GM12865 (cell line): Measurements from ENCODE around the gene POSTN.
"Not testable (repeated sequence)": the region's sequence is repeated elsewhere in the genome, so short reads cannot be mapped to it uniquely, and the experiment has no call there.

ENCODE experiments used
- DNase-seq: peaks from one replicate; pipeline ENCODE4 v3.0.0; 2010; ENCODE audit warnings: low read depth
- H3K4me3 ChIP-seq: 2 replicates; pipeline ENCODE4 v1.5.1; 2011; ENCODE audit warnings: mild to moderate bottlenecking, low read depth, low read length, control low read depth
- CTCF ChIP-seq: IDR thresholded peaks from 2 replicates; pipeline ENCODE4 v1.5.1; 2011; ENCODE audit warnings: low read length, control low read depth, low read depth, inconsistent platforms; ENCODE audit not compliant: insufficient read depth; ENCODE audit errors: missing control alignments

Gene POSTN

DNA sequence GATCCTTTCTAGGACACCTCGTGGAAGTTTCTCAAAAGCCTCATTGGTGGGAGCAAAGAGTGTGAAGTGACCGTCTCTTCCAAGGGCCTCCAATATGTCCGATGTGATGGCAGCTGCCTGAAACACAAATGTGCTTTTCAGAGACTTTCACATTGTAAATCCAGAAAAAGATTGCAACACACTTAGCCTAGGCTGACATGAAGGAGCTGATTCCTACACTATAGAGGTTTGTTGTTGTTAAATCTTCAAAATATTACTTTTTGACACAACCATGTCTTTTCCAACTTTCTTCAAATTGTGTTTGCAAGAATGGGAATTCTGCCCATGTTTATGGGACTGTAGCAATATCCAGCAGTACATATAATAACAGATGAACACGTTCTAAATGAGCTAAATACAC, 12.4 kb downstream of the POSTN start:
- no peak for DNase-seq
- no peak for TF ChIP-seq CTCF
- no peak overlapping the region for H3K4me3 ChIP-seq

GRCh38 chr13:37585541-37585940, 13.0 kb downstream of the POSTN start:
- no peak for TF ChIP-seq CTCF
- DNase-seq, result no peak
- H3K4me3 ChIP-seq, result no peak overlapping the region

GRCh38 chr13:37576601-37577000, 22.0 kb downstream of the POSTN start:
- H3K4me3 ChIP-seq, result no peak overlapping the region
- DNase-seq, result no peak
- no peak for TF ChIP-seq CTCF

GRCh38 chr13:37565425-37565824, 33.1 kb downstream of the POSTN start:
- no peak for TF ChIP-seq CTCF
- no peak for DNase-seq
- H3K4me3 ChIP-seq, result no peak overlapping the region

DNA sequence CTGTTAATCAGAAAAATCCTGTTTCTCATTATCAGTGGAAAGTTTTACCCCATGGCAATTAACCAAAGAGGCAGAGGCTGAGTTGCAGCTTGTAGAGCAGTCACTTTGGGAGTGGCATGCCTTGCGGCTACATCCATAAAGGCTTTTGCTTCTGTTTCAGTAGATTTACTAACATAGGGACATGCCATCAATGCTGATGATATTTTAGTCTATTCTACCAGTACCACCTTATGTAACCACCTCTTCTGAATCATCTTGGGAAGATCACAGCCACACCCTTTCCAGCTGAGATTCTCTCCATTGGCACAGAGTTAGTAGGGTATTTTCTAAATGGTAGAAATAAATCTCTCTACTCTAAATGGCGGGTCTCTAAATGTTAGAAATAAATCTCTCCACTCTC, 37.5 kb downstream of the POSTN start:
- DNase-seq, result no peak
- H3K4me3 ChIP-seq, result no peak overlapping the region
- TF ChIP-seq CTCF, result no peak

- no peak for DNase-seq
- TF ChIP-seq CTCF, result no peak
- H3K4me3 ChIP-seq, result no peak overlapping the region
Measured at GRCh38 chr13:37560526-37560925, 38.0 kb downstream of the POSTN start.

GRCh38 chr13:37558766-37559165, 39.8 kb downstream of the POSTN start:
- H3K4me3 ChIP-seq, DNase-seq: not testable (repeated sequence)

DNA sequence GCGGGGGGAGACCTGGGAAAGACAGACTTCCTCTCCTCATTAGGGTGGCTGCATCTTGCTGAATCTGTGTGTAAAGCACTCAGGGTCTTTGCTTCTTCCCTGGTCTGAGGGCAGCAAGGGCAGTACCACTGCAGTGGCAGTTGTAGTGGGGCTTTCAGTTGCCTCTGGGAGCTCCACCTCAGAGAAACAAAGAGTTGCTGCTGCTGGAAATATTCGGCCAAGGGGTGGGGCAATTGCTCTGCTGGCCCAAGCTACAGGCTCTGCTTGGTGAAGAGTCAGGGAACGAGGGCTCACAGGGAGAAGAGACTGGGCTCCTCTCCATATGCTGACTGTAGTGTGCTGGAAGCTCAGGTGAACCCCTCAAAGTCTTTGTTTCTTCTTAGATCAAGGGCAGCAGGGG, 52.5 kb downstream of the POSTN start:
- no peak overlapping the region for H3K4me3 ChIP-seq
- TF ChIP-seq CTCF, result no peak
- no peak for DNase-seq
